IPS-15b (cell line): ENCODE results near the gene CALR3.
"Not testable (repeated sequence)": the region's sequence is repeated elsewhere in the genome, so short reads cannot be mapped to it uniquely, and the experiment has no call there.

ENCODE experiments used
- H3K27me3 ChIP-seq: one replicate; pipeline ENCODE4 v1.6.1; 2013; ENCODE audit warnings: low read length; ENCODE audit not compliant: control insufficient read depth, insufficient read depth
- H3K36me3 ChIP-seq: one replicate; pipeline ENCODE4 v1.6.1; 2013; ENCODE audit warnings: low read length; ENCODE audit not compliant: control insufficient read depth, insufficient read depth
- H3K4me1 ChIP-seq: one replicate; pipeline ENCODE4 v1.6.1; 2013; ENCODE audit warnings: mild to moderate bottlenecking, low read length; ENCODE audit not compliant: control insufficient read depth, insufficient read depth
- H3K4me3 ChIP-seq: one replicate; pipeline ENCODE4 v1.5.1; 2013; ENCODE audit warnings: low read depth, low read length
- H3K9ac ChIP-seq: one replicate; pipeline ENCODE4 v1.6.1; 2013; ENCODE audit warnings: low read depth, mild to moderate bottlenecking, low read length
- H3K9me3 ChIP-seq: one replicate; pipeline ENCODE4 v1.6.1; 2013; ENCODE audit warnings: mild to moderate bottlenecking, low read length; ENCODE audit not compliant: control insufficient read depth, insufficient read depth

Gene CALR3

GRCh38 chr19:16520986-16521624 lies 25.1 kb upstream of the CALR3 start:
- H3K36me3 ChIP-seq: peaks cover 80% of the 10 kb centered on the region
- no peaks in the 10 kb centered on the region for H3K9me3 ChIP-seq
- no peak overlapping the region for H3K4me3 ChIP-seq
- H3K9ac ChIP-seq: no peak overlapping the region
- no peaks in the 10 kb centered on the region for H3K27me3 ChIP-seq
- H3K4me1 ChIP-seq: no peaks in the 10 kb centered on the region

DNA sequence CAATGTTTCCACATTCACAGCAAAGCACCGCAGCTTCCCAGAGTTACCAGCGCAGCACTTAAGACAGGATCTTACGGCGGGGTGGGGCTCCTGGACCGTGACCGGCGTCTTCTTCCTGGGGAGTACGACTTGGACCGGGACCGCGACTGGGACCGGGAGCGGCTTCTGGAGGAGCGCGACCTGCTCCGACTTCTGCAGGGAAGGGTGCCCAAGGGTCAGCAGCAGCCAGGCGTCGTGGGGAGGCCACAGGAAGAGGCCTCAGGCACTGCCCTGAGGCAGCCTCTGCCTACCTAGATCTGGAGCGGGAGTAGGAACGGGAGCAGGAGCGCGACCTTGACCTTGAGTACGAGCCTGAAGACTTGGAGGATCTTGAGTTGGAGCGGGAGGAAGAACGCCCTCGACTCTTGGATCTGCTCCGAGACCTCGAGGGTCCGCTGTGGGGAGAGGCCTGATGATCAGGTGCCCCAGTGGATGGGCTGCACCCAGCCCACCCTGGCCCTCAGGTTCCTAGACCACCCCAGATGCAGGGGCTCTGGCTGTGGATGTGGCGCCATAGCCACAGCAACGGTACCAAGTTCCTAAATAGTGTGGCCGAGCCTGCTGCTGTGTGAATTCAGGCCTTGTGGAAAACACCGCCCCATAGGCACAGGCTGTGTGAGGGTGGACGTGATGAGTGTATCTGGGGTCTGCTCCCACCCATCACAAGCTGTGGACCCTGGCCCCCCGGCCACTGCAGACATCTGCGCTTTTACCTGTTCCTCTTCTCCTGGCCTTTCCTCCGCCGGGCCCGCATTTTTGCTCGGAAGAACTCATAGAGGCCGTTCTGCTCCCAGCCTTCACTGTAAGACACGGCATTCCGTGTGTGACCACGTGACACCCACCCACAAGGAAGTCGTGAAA lies 24.4 kb upstream of the CALR3 start:
- Histone ChIP-seq H3K27me3 (no peaks in the 10 kb centered on the region), H3K9me3 (no peaks in the 10 kb centered on the region), H3K9ac (no peak overlapping the region), H3K4me1 (no peaks in the 10 kb centered on the region), H3K4me3 (no peak overlapping the region), H3K36me3 (peaks cover 72% of the 10 kb centered on the region)

- no peaks in the 10 kb centered on the region for H3K4me1 ChIP-seq
- no peak overlapping the region for H3K4me3 ChIP-seq
- H3K36me3 ChIP-seq: peaks cover 67% of the 10 kb centered on the region
- no peak overlapping the region for H3K9ac ChIP-seq
- no peaks in the 10 kb centered on the region for H3K9me3 ChIP-seq
- H3K27me3 ChIP-seq: no peaks in the 10 kb centered on the region
Measured at GRCh38 chr19:16519230-16519687, 23.3 kb upstream of the CALR3 start.

GRCh38 chr19:16518483-16519229 lies 22.7 kb upstream of the CALR3 start:
- Histone ChIP-seq H3K9me3 (no peaks in the 10 kb centered on the region), H3K4me3 (no peak overlapping the region), H3K36me3 (peaks cover 63% of the 10 kb centered on the region), H3K9ac (no peak overlapping the region), H3K27me3 (no peaks in the 10 kb centered on the region), H3K4me1 (no peaks in the 10 kb centered on the region)

DNA sequence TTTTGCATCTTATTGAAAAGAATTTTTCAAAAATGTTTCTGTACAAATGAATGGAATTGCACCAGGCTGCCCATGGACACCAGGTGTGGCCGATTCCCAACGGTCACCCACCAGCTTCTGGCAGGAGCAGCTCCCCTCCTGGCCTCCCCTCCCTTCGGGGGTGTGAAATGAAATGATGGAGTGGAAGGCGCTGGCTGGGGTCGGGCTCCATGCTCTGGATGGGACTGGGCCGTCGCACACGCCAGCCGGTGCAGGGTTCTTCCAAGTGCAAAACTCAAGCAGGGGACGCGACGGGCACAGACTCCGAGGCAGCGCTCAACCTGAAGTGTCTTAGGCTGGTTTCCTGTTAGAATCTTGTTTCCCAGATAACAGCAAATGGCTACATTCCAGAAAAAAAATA lies 22.1 kb upstream of the CALR3 start:
- H3K4me3 ChIP-seq: no peak overlapping the region
- no peaks in the 10 kb centered on the region for H3K27me3 ChIP-seq
- no peak overlapping the region for H3K9ac ChIP-seq
- peaks cover 58% of the 10 kb centered on the region for H3K36me3 ChIP-seq
- no peaks in the 10 kb centered on the region for H3K9me3 ChIP-seq
- no peaks in the 10 kb centered on the region for H3K4me1 ChIP-seq

- Histone ChIP-seq H3K36me3 (peaks cover 52% of the 10 kb centered on the region), H3K9me3 (no peaks in the 10 kb centered on the region), H3K9ac (no peak overlapping the region), H3K4me3 (no peak overlapping the region), H3K4me1 (no peaks in the 10 kb centered on the region), H3K27me3 (no peaks in the 10 kb centered on the region)
Measured at GRCh38 chr19:16516923-16517610, 21.1 kb upstream of the CALR3 start.

- Histone ChIP-seq H3K27me3 (no peaks in the 10 kb centered on the region), H3K9ac (no peak overlapping the region), H3K4me1 (no peaks in the 10 kb centered on the region), H3K9me3 (no peaks in the 10 kb centered on the region), H3K36me3 (peaks cover 46% of the 10 kb centered on the region), H3K4me3 (no peak overlapping the region)
Measured at GRCh38 chr19:16516381-16516780, 20.4 kb upstream of the CALR3 start.

DNA sequence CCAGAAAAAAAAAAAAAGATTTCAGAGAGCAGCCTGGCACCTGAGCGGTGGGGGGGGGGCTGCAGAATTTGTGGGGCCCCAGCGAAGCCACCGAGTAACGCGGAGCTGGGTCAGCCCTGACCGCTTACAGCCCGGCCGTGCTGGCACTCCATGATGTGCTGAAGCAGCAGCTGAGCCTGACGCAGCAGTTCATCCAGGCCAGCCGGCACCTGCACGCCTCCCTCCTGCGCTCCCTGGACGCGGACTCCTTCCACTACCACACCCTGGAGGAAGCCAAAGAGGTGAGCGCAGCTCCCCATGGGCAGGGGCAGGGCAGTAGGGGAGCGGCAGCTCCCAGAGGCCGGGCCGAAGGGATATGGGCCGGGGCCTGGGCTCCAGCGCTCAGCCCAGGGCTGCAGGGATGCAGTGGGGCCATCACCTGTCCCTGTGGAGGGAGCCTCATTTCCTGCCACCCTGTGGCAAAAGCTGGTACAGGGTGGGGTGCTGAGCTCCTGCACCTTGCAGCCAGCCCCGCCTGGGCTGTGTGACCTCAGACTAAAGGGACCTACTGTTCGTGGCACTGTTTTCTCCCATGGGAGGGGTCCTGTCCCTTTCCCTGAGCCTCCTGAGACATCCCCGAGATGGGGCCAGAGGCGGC lies 18.5 kb upstream of the CALR3 start:
- H3K36me3 ChIP-seq: peaks cover 32% of the 10 kb centered on the region
- no peaks in the 10 kb centered on the region for H3K27me3 ChIP-seq
- no peak overlapping the region for H3K4me3 ChIP-seq
- H3K9me3 ChIP-seq: no peaks in the 10 kb centered on the region
- H3K9ac ChIP-seq: no peak overlapping the region
- H3K4me1 ChIP-seq: no peaks in the 10 kb centered on the region

DNA sequence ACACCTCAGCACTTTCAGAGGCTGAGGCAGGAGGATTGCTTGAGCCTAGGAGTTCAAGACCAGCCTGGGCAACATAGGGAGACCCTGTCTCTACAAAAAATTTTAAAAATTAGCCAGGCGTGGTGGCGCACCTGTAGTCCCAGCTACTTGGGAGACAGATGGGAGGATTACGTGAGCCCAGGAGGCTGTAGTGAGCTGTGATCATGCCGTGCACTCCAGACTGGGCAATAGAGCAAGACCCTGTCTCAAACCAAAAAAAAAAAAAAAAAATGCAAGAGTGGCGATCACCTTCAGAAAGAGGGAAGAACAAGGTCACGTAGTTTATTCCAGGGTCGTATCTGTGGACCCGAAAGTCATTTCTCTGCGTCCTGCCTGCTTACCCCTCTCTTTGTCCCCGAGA lies 16.6 kb upstream of the CALR3 start:
- H3K27me3 ChIP-seq, H3K9ac ChIP-seq, H3K4me3 ChIP-seq, H3K4me1 ChIP-seq, H3K9me3 ChIP-seq: not testable (repeated sequence)
- H3K36me3 ChIP-seq: peaks cover 19% of the 10 kb centered on the region

DNA sequence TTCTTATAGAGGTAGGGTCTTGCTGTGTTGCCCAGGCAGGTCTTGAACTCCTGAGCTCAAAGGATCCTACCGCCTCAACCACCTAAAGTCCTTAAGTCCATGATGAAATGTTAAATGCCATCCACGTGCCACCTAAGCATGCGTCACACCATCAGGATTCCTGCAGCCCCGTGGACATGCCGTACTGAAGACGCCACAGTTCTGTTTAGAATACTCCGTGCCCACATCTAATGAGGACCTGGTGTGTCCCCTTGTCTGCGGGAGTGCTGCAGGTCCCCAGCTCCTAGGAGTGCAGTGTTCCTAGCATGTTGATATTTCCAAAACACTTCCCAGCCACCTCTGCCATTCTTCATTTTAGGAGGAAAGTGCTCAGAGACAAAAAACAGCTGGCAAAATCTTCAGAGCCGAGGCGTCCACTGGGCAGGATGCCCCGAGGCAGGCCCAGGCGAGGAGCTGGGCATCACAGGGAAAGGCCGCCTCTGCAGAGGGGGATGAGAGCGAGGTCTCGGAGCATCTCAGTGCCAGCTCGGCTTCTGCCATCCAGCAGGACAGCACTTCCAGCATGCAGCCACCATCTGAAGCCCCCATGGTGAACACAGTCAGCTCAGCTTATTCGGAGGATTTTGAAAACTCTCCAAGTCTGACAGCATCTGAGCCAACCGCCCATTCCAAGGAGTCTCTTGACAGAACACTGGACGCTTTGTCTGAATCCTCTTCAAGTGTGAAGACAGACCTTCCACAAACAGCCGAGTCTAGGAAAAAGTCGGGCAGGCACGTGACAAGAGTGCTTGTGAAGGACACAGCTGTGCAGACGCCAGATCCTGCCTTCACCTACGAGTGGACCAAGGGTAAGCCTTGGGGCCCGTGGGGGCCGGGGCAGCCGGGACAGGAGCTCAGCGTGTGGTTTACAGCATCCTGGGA lies 13.4 kb upstream of the CALR3 start:
- no peak overlapping the region for H3K4me3 ChIP-seq
- peaks cover 12% of the 10 kb centered on the region for H3K36me3 ChIP-seq
- no peaks in the 10 kb centered on the region for H3K9me3 ChIP-seq
- H3K4me1 ChIP-seq: no peaks in the 10 kb centered on the region
- H3K9ac ChIP-seq: no peak overlapping the region
- no peaks in the 10 kb centered on the region for H3K27me3 ChIP-seq
